ENCODE measurements around the gene NTM.

NTM gene

DNA sequence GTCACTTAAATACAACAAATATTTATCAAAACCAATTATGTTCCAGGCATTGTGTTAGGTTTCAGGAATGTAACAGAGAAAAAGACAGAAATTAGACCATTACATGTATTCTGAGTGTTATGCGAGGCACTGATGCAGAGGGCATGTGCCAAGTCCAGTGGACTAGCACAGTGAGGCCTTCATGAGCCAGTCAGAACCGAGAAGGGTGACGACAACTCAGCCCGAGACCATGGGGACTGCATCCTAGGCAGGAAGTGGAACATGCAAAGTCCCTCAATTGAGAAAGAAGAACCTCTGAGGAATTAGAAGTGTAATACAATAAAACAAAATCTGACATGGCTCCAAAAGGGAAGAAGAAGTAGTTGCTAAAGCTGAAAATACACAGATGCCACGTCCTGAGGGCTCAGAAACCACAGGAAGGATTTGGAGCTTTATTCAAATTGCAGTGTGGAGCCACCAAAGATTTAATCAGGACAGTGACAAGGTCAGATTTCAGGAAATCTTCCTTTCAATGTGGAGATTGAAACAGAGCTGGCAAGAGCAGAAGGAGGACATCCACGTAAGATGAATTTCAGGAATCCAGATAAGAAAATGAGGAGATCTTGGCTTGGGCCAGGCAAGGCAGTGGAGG, 529.6 kb downstream of the NTM start:
- no peak for DNase-seq (ENCODE audit: insufficient read length, low spot score)
- no peak for FAIRE-seq
- TF ChIP-seq POLR2A (IDR thresholded peaks at IDR 0.05; ENCODE audit: low read depth, low read length): no peak
- TF ChIP-seq SPI1 (IDR thresholded peaks at IDR 0.05; ENCODE audit: low read depth, low read length): no peak
- TF ChIP-seq POLR2AphosphoS5 (IDR thresholded peaks at IDR 0.05; ENCODE audit: low read depth, low read length): no peak
- TF ChIP-seq POU2F2 (IDR thresholded peaks at IDR 0.05; ENCODE audit: low read depth, low read length): no peak
- no peak for TF ChIP-seq PAX5 (IDR thresholded peaks at IDR 0.05; ENCODE audit: insufficient read depth, low read length, severe bottlenecking)
- TF ChIP-seq TAF1 (IDR thresholded peaks at IDR 0.05; ENCODE audit: low read depth, low read length): no peak

GRCh38 chr11:131902421-131902820, 532.0 kb downstream of the NTM start:
- TF ChIP-seq POLR2A (IDR thresholded peaks at IDR 0.05; ENCODE audit: low read depth, low read length) (no peak), TAF1 (IDR thresholded peaks at IDR 0.05; ENCODE audit: low read depth, low read length) (no peak), POU2F2 (IDR thresholded peaks at IDR 0.05; ENCODE audit: low read depth, low read length) (no peak), SPI1 (IDR thresholded peaks at IDR 0.05; ENCODE audit: low read depth, low read length) (no peak), PAX5 (IDR thresholded peaks at IDR 0.05; ENCODE audit: insufficient read depth, low read length, severe bottlenecking) (no peak), POLR2AphosphoS5 (IDR thresholded peaks at IDR 0.05; ENCODE audit: low read depth, low read length) (no peak)
- DNase-seq (ENCODE audit: insufficient read length, low spot score) (no peak), FAIRE-seq (no peak)

- TF ChIP-seq TAF1 (IDR thresholded peaks at IDR 0.05; ENCODE audit: low read depth, low read length) (no peak), POU2F2 (IDR thresholded peaks at IDR 0.05; ENCODE audit: low read depth, low read length) (no peak), POLR2A (IDR thresholded peaks at IDR 0.05; ENCODE audit: low read depth, low read length) (no peak), SPI1 (IDR thresholded peaks at IDR 0.05; ENCODE audit: low read depth, low read length) (no peak), PAX5 (IDR thresholded peaks at IDR 0.05; ENCODE audit: insufficient read depth, low read length, severe bottlenecking) (no peak), POLR2AphosphoS5 (IDR thresholded peaks at IDR 0.05; ENCODE audit: low read depth, low read length) (no peak)
- FAIRE-seq: no peak
- no peak for DNase-seq (ENCODE audit: insufficient read length, low spot score)
Observed at GRCh38 chr11:131903074-131903473, 532.7 kb downstream of the NTM start.

GRCh38 chr11:131904756-131905155, 534.3 kb downstream of the NTM start:
- TF ChIP-seq POU2F2 (IDR thresholded peaks at IDR 0.05; ENCODE audit: low read depth, low read length): no peak
- TF ChIP-seq SPI1 (IDR thresholded peaks at IDR 0.05; ENCODE audit: low read depth, low read length): no peak
- no peak for TF ChIP-seq POLR2AphosphoS5 (IDR thresholded peaks at IDR 0.05; ENCODE audit: low read depth, low read length)
- no peak for TF ChIP-seq POLR2A (IDR thresholded peaks at IDR 0.05; ENCODE audit: low read depth, low read length)
- no peak for TF ChIP-seq PAX5 (IDR thresholded peaks at IDR 0.05; ENCODE audit: insufficient read depth, low read length, severe bottlenecking)
- TF ChIP-seq TAF1 (IDR thresholded peaks at IDR 0.05; ENCODE audit: low read depth, low read length): no peak
- DNase-seq (ENCODE audit: insufficient read length, low spot score) (no peak), FAIRE-seq (no peak)

- TF ChIP-seq POLR2A (IDR thresholded peaks at IDR 0.05; ENCODE audit: low read depth, low read length): no peak
- TF ChIP-seq POU2F2 (IDR thresholded peaks at IDR 0.05; ENCODE audit: low read depth, low read length): no peak
- no peak for TF ChIP-seq PAX5 (IDR thresholded peaks at IDR 0.05; ENCODE audit: insufficient read depth, low read length, severe bottlenecking)
- TF ChIP-seq POLR2AphosphoS5 (IDR thresholded peaks at IDR 0.05; ENCODE audit: low read depth, low read length): no peak
- TF ChIP-seq TAF1 (IDR thresholded peaks at IDR 0.05; ENCODE audit: low read depth, low read length): no peak
- no peak for TF ChIP-seq SPI1 (IDR thresholded peaks at IDR 0.05; ENCODE audit: low read depth, low read length)
- DNase-seq (ENCODE audit: insufficient read length, low spot score) (no peak), FAIRE-seq (no peak)
Observed at GRCh38 chr11:131906963-131907362, 536.5 kb downstream of the NTM start.

DNA sequence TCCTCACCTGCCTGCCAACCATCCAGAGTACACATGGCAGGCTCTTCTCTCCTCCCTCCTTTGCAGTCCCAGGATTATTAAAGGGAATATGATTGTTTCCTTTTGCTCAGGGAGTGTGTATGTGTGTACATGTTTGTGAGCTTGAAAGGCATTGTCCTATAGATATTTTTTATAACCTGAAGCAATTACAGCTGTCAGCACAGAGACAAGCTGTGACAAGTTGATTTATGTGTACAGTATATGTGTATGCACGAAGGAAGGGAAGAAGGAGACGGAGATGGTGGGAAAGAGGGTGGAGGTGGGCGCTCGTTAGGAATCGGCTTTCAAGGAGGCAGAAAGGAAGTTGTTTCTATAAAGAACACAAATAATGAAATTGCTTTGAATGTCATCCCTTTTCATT, 537.0 kb downstream of the NTM start:
- TF ChIP-seq POU2F2 (IDR thresholded peaks at IDR 0.05; ENCODE audit: low read depth, low read length) (no peak), PAX5 (IDR thresholded peaks at IDR 0.05; ENCODE audit: insufficient read depth, low read length, severe bottlenecking) (no peak), SPI1 (IDR thresholded peaks at IDR 0.05; ENCODE audit: low read depth, low read length) (no peak)
- no peak for DNase-seq (ENCODE audit: insufficient read length, low spot score)
- no peak for FAIRE-seq

DNA sequence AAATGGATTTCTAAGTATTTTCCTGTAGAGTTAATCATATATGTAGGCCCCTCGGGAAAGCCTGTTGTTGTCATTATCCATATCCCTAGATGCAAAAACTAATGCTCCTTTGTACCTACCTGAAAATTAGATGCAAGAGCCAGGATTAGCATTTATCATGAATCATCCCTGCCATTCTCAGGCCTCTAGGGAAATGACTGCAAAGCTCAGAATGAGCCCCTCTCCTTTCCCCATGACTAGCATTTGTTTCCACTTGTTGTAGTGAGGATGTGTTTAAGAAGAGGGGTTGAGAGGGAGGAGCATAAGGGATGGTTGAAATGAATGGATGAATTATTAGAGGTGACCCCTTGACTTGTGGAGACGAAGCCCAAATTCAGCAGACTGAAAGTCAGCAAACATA, 537.9 kb downstream of the NTM start:
- no peak for DNase-seq (ENCODE audit: insufficient read length, low spot score)
- no peak for FAIRE-seq

DNA sequence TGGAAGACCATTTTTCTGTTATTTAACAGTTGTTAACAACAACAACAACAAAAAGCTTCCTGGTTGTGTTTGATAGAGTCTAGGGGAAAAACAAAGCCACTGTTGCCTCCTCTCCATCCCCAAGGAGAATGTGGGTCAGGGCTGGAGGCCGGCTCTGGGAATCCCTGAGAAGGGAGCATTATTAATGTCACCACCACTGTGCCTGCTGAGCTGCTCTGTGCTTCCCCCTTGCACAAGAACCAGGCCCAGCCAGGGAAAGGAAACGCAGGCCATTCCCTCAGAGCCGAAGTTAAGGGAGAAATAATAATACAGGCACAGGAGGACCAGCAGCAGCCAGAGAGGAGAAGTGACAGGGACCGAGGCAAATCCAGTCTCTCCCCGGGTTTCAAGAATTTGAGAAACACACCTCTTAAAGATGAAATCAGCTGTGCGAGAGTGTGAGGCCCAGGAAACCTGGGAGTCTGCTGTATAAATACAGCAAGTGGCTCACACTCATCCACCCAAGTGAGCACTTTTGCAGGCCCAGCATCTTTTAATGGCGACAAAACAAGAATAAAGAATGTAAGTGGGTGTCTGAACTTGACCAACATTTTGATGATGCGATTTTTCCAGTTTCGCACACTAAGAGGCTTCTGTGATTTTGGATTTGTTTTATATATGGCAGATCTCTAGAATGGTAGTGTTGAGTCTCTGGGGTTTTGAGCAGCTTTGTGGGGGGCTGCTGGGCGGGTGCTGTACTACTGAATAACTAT, 539.2 kb downstream of the NTM start:
- no peak for FAIRE-seq
- TF ChIP-seq POU2F2 (IDR thresholded peaks at IDR 0.05; ENCODE audit: low read depth, low read length) (no peak), SPI1 (IDR thresholded peaks at IDR 0.05; ENCODE audit: low read depth, low read length) (no peak), TAF1 (IDR thresholded peaks at IDR 0.05; ENCODE audit: low read depth, low read length) (no peak), PAX5 (IDR thresholded peaks at IDR 0.05; ENCODE audit: insufficient read depth, low read length, severe bottlenecking) (no peak)
- DNase-seq (ENCODE audit: insufficient read length, low spot score): no peak

More for the DNA sequence above, 537.9 kb downstream of the NTM start:
- TF ChIP-seq POLR2AphosphoS5 (IDR thresholded peaks at IDR 0.05; ENCODE audit: low read depth, low read length) (no peak), TAF1 (IDR thresholded peaks at IDR 0.05; ENCODE audit: low read depth, low read length) (no peak), POLR2A (IDR thresholded peaks at IDR 0.05; ENCODE audit: low read depth, low read length) (no peak), POU2F2 (IDR thresholded peaks at IDR 0.05; ENCODE audit: low read depth, low read length) (no peak), PAX5 (IDR thresholded peaks at IDR 0.05; ENCODE audit: insufficient read depth, low read length, severe bottlenecking) (no peak), SPI1 (IDR thresholded peaks at IDR 0.05; ENCODE audit: low read depth, low read length) (no peak)

DNA sequence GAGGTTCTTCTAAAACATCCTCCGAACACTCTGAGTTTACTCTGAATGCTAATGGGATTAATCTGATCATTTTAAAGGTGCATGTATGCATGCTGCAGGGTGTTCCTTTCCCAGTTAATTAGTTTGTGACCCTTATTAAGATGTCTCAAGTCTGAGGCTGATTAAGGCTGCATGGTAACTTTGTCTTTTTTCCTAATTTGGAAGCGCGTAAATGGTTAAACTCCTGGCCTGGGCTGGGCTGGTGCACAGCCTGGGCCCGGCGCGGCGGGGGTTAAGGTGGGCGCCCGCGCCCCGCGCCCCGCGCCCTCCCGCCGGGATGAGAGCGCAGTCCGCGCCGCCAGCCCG, 539.7 kb downstream of the NTM start:
- no peak for DNase-seq (ENCODE audit: insufficient read length, low spot score)
- no peak for TF ChIP-seq TAF1 (IDR thresholded peaks at IDR 0.05; ENCODE audit: low read depth, low read length)
- TF ChIP-seq POLR2AphosphoS5 (IDR thresholded peaks at IDR 0.05; ENCODE audit: low read depth, low read length): no peak
- TF ChIP-seq PAX5 (IDR thresholded peaks at IDR 0.05; ENCODE audit: insufficient read depth, low read length, severe bottlenecking): no peak
- no peak for TF ChIP-seq POLR2A (IDR thresholded peaks at IDR 0.05; ENCODE audit: low read depth, low read length)
- no peak for TF ChIP-seq SPI1 (IDR thresholded peaks at IDR 0.05; ENCODE audit: low read depth, low read length)
- TF ChIP-seq POU2F2 (IDR thresholded peaks at IDR 0.05; ENCODE audit: low read depth, low read length): no peak
- FAIRE-seq: no peak

Measured in GM12891 (cell line).